GM12872 (cell line): ENCODE data around the gene SLC6A3.

ENCODE experiments used
- CTCF ChIP-seq: IDR thresholded peaks from 3 replicates; pipeline ENCODE4 v1.5.1; 2011; ENCODE audit warnings: low read depth, mild to moderate bottlenecking, low read length, moderate library complexity; ENCODE audit not compliant: insufficient read depth

The SLC6A3 gene

GRCh38 chr5:1356873-1357787 lies 88.1 kb downstream of the SLC6A3 start:
- no peak for TF ChIP-seq CTCF

- no peak for TF ChIP-seq CTCF
Observed at GRCh38 chr5:1354576-1354975, 90.7 kb downstream of the SLC6A3 start.

GRCh38 chr5:1352231-1353219 lies 92.7 kb downstream of the SLC6A3 start:
- TF ChIP-seq CTCF: no peak

GRCh38 chr5:1351156-1351555 lies 94.1 kb downstream of the SLC6A3 start:
- no peak for TF ChIP-seq CTCF

- no peak for TF ChIP-seq CTCF
Observed at GRCh38 chr5:1349246-1349645, 96.0 kb downstream of the SLC6A3 start.

GRCh38 chr5:1348986-1349245 lies 96.3 kb downstream of the SLC6A3 start:
- no peak; the same call in 2 of the 3 replicates for TF ChIP-seq CTCF

- TF ChIP-seq CTCF: no peak
Observed at GRCh38 chr5:1347571-1347970, 97.7 kb downstream of the SLC6A3 start.
